SK-N-SH (cell line): Measurements from ENCODE around the gene XPOT.

Experiments
- NRF1 ChIP-seq: IDR thresholded peaks from 2 replicates; pipeline ENCODE4 v1.6.1; 2012; ENCODE audit warnings: low read depth, mild to moderate bottlenecking, low read length
- POLR2AphosphoS5 ChIP-seq: IDR thresholded peaks from 2 replicates; pipeline ENCODE4 v1.6.1; 2012; ENCODE audit warnings: low read depth, low read length
- RFX5 ChIP-seq: IDR thresholded peaks from 2 replicates; pipeline ENCODE4 v1.6.1; 2012; ENCODE audit warnings: mild to moderate bottlenecking, improper control_type of control experiment, low read length
- SMC3 ChIP-seq: IDR thresholded peaks from 2 replicates; pipeline ENCODE4 v1.6.1; 2012; ENCODE audit warnings: low read depth, low read length, improper control_type of control experiment
- TF ChIP-seq, protein P1 (sequence below): fragments of 200-600 bp; sonication (generic); IDR thresholded peaks from 2 replicates; pipeline ENCODE4 v1.6.1; 2017; ENCODE audit warnings: antibody characterized with exemption, mild to moderate bottlenecking, moderate library complexity

- TF ChIP-seq SMC3 (no peak), POLR2AphosphoS5 (no peak), NRF1 (no peak), RFX5 (no peak)
- TF ChIP-seq, protein P1, sequence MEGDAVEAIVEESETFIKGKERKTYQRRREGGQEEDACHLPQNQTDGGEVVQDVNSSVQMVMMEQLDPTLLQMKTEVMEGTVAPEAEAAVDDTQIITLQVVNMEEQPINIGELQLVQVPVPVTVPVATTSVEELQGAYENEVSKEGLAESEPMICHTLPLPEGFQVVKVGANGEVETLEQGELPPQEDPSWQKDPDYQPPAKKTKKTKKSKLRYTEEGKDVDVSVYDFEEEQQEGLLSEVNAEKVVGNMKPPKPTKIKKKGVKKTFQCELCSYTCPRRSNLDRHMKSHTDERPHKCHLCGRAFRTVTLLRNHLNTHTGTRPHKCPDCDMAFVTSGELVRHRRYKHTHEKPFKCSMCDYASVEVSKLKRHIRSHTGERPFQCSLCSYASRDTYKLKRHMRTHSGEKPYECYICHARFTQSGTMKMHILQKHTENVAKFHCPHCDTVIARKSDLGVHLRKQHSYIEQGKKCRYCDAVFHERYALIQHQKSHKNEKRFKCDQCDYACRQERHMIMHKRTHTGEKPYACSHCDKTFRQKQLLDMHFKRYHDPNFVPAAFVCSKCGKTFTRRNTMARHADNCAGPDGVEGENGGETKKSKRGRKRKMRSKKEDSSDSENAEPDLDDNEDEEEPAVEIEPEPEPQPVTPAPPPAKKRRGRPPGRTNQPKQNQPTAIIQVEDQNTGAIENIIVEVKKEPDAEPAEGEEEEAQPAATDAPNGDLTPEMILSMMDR, result no peak
These were observed 15.5 kb downstream of the XPOT start for GRCh38 chr12:64419696-64420095.
